GM10266 (cell line): Measurements from ENCODE around the gene MOAP1.
"Not testable (repeated sequence)": the region's sequence is repeated elsewhere in the genome, so short reads cannot be mapped to it uniquely, and the experiment has no call there.

Source experiments
- DNase-seq: peaks from one replicate; pipeline ENCODE4 v3.0.0; 2012; ENCODE audit errors: extremely low spot score
- TF ChIP-seq, protein P1 (sequence below): IDR thresholded peaks from 2 replicates; pipeline ENCODE4 v1.5.1; 2012; ENCODE audit warnings: mild to moderate bottlenecking, low read depth; ENCODE audit not compliant: control insufficient read depth, insufficient read depth; ENCODE audit errors: missing control alignments

MOAP1 gene

DNA sequence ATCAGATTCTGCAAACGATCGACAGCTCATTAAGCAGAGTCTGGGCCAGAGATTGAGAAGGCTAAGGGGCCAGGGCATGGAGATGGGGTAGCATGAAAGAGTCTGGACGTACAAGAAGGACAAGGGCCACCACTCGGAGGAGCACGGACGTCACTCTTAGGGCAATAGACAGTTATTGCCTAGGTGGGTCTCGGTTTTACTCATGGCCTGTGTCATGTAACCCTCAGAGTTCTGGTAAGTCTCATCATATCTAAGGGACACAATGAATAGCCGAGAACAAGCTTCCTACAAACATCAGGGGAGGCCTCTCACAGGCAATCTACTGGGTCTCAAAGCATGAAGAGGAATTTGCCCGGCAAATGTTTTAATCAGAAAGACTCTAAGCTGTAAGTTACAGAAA, 38.6 kb downstream of the MOAP1 start:
- no peak for DNase-seq
- TF ChIP-seq, protein P1, sequence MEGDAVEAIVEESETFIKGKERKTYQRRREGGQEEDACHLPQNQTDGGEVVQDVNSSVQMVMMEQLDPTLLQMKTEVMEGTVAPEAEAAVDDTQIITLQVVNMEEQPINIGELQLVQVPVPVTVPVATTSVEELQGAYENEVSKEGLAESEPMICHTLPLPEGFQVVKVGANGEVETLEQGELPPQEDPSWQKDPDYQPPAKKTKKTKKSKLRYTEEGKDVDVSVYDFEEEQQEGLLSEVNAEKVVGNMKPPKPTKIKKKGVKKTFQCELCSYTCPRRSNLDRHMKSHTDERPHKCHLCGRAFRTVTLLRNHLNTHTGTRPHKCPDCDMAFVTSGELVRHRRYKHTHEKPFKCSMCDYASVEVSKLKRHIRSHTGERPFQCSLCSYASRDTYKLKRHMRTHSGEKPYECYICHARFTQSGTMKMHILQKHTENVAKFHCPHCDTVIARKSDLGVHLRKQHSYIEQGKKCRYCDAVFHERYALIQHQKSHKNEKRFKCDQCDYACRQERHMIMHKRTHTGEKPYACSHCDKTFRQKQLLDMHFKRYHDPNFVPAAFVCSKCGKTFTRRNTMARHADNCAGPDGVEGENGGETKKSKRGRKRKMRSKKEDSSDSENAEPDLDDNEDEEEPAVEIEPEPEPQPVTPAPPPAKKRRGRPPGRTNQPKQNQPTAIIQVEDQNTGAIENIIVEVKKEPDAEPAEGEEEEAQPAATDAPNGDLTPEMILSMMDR, result no peak

DNA sequence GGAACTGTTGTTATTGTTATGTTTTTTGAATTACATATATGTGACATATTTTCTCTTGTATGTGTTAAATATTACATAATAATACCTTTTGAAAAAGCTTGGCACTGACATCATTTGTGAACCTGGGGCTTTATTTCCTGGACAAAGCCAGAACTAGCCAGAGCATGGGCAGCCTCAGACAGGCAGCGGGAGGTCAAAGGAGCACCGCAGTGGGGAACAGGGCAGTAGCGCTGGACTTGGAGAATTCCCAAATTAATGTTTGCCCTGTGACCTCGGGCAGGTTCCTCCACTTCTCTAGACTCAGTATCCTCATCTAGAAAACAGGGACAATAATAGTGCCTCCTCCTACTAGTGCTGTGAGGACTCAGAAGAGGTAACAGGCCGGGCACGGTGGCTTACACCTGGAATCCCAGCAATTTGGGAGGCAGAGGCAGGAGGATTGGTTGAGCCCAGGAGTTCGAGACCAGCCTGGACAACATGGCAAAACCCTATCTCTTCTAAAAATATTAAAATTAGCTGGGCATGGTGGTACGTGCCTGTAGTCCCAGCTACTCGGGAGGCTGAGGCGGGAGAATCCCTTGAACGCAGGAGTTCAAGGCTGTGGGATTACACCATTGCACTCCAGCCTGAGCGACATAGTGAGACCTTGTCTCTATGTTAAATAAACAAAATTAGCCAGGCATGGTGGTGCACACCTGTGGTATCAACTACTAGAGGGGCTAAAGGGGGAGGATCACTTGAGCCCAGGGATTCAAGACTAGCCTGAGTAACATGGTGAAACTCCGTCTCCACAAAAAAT, 41.6 kb downstream of the MOAP1 start:
- no peak for DNase-seq
- TF ChIP-seq, protein P1, result no peak

DNA sequence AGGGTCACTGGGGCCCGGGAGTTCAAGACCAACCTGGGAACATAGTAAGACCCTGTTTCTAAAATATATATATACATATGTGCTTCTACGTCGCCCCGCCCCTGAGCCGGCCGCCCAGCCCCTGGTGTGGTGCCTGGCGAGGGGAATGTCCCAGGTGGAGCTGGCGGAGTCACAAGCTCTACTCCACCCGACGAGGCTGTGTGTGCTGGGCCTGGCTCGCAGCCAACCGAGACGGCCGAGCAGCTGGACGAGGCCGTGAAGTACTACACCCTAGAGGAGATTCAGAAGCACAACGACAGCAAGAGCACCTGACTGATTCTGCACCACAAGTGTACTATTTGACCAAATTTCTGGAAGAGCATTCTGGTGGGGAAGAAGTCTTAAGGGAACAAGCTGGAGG, 46.8 kb downstream of the MOAP1 start:
- no peak for DNase-seq
- TF ChIP-seq, protein P1, result no peak

DNA sequence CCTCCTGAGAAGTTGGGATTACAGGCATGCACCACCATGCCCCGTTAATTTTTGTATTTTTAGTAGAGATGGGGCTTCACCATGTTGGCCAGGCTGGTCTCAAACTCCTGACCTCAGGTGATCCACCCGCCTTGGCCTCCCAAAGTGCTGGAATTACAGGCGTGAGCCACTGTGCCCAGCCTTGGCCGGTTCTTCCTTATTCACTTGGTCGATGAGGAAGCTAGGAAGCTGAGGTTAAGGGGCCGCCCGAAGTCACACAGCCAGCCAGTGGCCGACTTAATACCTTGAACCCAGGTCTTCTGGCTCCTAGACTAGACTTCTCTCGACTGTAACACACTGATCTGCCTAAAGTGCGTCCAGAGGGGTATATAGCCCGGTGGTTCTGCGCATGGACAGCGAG, 48.2 kb downstream of the MOAP1 start:
- not testable (repeated sequence) for DNase-seq

DNA sequence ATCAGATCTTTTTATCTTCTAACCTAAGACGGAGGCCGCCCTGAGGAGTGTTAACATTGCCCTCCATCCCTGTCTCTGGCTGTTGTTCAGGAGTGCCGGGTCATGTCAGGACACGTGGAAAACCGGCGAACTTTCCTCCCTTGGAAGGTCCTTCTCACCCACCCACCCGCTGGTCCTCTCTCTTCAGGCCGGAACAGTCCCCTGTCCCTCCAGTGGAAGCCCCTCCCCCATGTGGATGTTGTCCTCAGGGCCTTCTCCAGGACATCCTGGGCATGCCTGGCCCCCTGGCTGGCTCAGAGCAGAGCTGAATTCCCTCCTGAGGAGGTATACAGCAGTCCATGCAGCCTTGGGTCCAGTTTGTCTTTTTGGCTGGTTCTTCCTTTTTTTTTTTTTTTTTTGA, 48.7 kb downstream of the MOAP1 start:
- TF ChIP-seq, protein P1, result no peak
- DNase-seq, result no peak

DNA sequence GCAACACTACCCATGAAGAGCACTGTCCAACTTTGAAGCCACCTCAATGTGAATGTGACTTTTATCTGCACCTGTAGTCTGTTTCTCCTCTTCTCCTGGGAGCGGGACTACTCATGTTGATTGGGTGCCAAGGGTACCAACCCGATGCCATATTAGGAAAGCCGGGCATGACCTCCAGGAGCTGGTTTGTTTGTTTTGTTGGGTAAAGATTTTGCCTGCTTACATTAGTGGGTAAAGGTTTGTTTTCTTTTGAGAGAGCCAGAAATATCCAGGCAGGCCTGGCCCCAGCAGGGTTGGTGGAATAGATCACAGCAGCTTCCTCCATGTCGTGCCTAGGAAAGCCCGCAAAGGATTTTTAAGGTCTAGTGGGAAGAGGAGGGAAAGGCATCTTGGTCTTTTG, 49.3 kb downstream of the MOAP1 start:
- TF ChIP-seq, protein P1, result no peak
- no peak for DNase-seq

DNA sequence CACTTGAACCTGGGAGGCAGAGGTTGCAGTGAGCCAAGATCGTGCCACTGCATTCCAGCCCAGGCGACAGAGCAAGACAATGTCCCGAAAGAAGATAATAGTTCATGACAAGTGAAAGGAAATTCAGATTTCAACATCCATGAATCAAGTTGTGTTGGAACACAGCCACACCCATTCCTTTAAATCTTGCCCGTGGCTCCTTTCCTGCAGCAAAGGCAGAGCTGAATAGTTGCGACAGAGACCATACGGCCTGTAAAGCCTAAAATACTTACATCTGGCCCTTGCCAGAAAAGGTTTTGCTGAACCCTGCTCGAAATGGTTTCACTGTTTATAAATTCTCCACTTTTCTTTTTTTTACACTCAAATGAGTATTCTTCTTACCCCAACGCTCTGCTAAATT, 51.2 kb downstream of the MOAP1 start:
- TF ChIP-seq, protein P1, result no peak
- no peak for DNase-seq

DNA sequence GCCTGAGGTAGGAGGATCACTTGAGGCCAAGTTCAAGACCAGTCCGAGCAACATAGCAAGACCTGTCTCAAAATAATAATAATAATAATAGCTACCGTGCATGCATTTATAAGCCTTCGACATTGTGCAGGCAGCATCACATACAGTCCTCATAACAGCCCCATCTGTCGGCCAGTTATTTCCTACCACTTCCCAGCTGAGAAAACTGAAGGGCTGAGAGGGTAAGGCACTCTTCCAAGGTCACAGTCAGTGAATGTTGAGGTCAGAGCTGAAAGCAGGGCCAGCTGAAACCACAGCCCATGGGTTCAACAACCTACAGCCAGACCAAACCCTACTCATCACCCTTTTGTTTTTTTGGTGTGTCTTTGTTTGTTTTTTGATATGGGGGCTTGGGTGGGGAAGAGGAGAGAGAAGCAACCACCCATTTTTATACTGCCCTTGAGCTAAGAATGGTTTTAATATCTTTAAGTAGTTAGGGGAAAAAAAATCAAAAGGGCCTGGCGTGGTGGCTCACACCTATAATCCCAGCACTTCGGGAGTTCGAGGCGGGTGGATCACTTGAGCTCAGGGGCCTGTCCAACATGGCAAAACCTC, 52.1 kb downstream of the MOAP1 start:
- peak; percentile 61 for DNase-seq
- TF ChIP-seq, protein P1, result peak; percentile 49
